Activated T-helper 9 cell treated with anti-CD3 and anti-CD28 coated beads, Interleukin-2, amount 50 U/mL, for 16 hours (primary cell): ENCODE measurements around the gene OR51A7.
"Not testable (repeated sequence)": the region's sequence is repeated elsewhere in the genome, so short reads cannot be mapped to it uniquely, and the experiment has no call there.

ENCODE experiments used
- DNase-seq: peaks from one replicate; pipeline ENCODE4 v3.0.0-alpha.2; 2020; ENCODE audit warnings: low read depth

OR51A7 gene

DNA sequence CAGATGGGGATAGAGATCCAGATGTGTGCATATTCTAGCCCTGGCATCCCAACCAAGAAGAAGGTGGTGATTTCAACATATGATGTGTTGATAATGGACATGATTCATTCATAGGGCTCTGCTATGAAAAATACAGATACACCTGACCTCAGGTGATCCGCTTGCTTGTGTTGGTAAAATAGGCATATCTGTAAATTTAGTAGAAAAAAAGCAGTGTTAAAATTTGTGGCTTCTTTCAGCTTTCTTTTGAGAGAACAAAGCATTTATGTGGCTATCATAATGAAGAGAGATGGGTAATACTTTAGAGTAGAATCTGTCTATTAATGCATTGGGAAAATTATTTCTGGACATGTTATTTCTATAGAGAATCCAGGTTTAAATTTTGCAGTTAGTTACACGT is 52.0 kb downstream of the OR51A7 start, which contains the start of gene OR51A2:
Gene OR51A2, minus strand, starts transcription at position 101 of the 400 bp plus-strand sequence. Its CDS starts 0 bp downstream, at position 101.
- DNase-seq: not testable (repeated sequence)

DNA sequence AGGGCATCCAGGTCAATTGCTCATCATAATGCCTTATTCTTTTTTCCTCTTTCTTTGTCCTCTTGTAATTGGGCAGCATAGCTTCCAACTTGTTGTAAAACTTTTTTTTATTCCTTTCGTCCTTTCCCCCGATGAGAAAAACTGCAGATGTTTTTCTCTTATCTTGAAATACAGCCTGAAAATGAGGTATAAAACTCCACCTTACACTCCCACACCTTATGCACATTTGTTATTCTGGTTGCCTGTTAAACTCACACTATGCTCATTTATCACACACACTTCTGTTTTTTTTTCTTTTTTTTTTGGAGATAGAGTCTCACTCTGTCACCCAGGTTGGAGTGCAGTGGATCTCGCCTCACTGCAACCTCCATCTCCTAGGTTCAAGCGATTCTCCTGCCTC is 53.8 kb downstream of the OR51A7 start:
- DNase-seq: no peak
